ENCODE measurements around the gene ZNF79. TPM values are rescaled to one million over a fixed set of nuclear protein-coding genes. Genes with fewer than 3 reads are reported as not detected.

ZNF79 gene
- total RNA-seq, 1 donor: 11.9 TPM

- TF ChIP-seq CTCF (IDR thresholded peaks at IDR 0.05; ENCODE audit: extremely low read depth, low read depth, low read length): no peak
- Histone ChIP-seq H3K4me2 (ENCODE audit: insufficient read depth, low read length) (no peak overlapping the region), H3K79me2 (ENCODE audit: insufficient read depth, low read length) (no peaks in the 10 kb centered on the region), H3K27ac (ENCODE audit: low read depth, low read length) (no peak overlapping the region), H3K4me1 (ENCODE audit: insufficient read depth, low read length) (no peaks in the 10 kb centered on the region), H4K20me1 (ENCODE audit: insufficient read depth, low read length) (no peaks in the 10 kb centered on the region), H3K36me3 (ENCODE audit: insufficient read depth, low read length) (peaks cover 85% of the 10 kb centered on the region), H3K4me3 (ENCODE audit: insufficient read depth, low read length) (no peak overlapping the region), H3K9me3 (ENCODE audit: low read depth, low read length) (no peaks in the 10 kb centered on the region), H2AFZ (ENCODE audit: low read length) (no peak overlapping the region), H3K27me3 (ENCODE audit: insufficient read depth, low read length) (no peaks in the 10 kb centered on the region)
- no peak for DNase-seq (ENCODE audit: insufficient read length, low spot score, missing footprints)
Observed at GRCh38 chr9:127438394-127438793, 14.2 kb downstream of the ZNF79 start.

- H3K79me2 ChIP-seq (ENCODE audit: insufficient read depth, low read length): peaks cover 14% of the 10 kb centered on the region
- peaks cover 84% of the 10 kb centered on the region for H3K36me3 ChIP-seq (ENCODE audit: insufficient read depth, low read length)
- peaks cover 33% of the 10 kb centered on the region for H4K20me1 ChIP-seq (ENCODE audit: insufficient read depth, low read length)
- peaks cover 15% of the 10 kb centered on the region for H3K4me1 ChIP-seq (ENCODE audit: insufficient read depth, low read length)
- no peaks in the 10 kb centered on the region for H3K27me3 ChIP-seq (ENCODE audit: insufficient read depth, low read length)
- H3K27ac ChIP-seq (ENCODE audit: low read depth, low read length): no peak overlapping the region
- TF ChIP-seq CTCF (IDR thresholded peaks at IDR 0.05; ENCODE audit: extremely low read depth, low read depth, low read length): no peak
- H3K4me2 ChIP-seq (ENCODE audit: insufficient read depth, low read length): no peak overlapping the region
- peaks cover 14% of the 10 kb centered on the region for H3K9me3 ChIP-seq (ENCODE audit: low read depth, low read length)
- peak; percentile 44 for DNase-seq (ENCODE audit: insufficient read length, low spot score, missing footprints)
- H3K4me3 ChIP-seq (ENCODE audit: insufficient read depth, low read length): no peak overlapping the region
- no peak overlapping the region for H2AFZ ChIP-seq (ENCODE audit: low read length)
Observed at GRCh38 chr9:127444283-127444920, 20.2 kb downstream of the ZNF79 start.

GRCh38 chr9:127444921-127445850 is 21.0 kb downstream of the ZNF79 start:
- no peak for TF ChIP-seq CTCF (IDR thresholded peaks at IDR 0.05; ENCODE audit: extremely low read depth, low read depth, low read length)
- peaks cover 89% of the 10 kb centered on the region for H3K36me3 ChIP-seq (ENCODE audit: insufficient read depth, low read length)

More at GRCh38 chr9:127444921-127445850, 21.0 kb downstream of the ZNF79 start:
- H4K20me1 ChIP-seq (ENCODE audit: insufficient read depth, low read length): peaks cover 40% of the 10 kb centered on the region
- peaks cover 21% of the 10 kb centered on the region for H3K79me2 ChIP-seq (ENCODE audit: insufficient read depth, low read length)
- peaks cover 14% of the 10 kb centered on the region for H3K9me3 ChIP-seq (ENCODE audit: low read depth, low read length)
- DNase-seq (ENCODE audit: insufficient read length, low spot score, missing footprints): peak; percentile 55
- no peak overlapping the region for H3K27ac ChIP-seq (ENCODE audit: low read depth, low read length)
- H3K4me2 ChIP-seq (ENCODE audit: insufficient read depth, low read length): no peak overlapping the region
- H3K27me3 ChIP-seq (ENCODE audit: insufficient read depth, low read length): no peaks in the 10 kb centered on the region
- H3K4me3 ChIP-seq (ENCODE audit: insufficient read depth, low read length): no peak overlapping the region
- no peak overlapping the region for H2AFZ ChIP-seq (ENCODE audit: low read length)
- peaks cover 23% of the 10 kb centered on the region for H3K4me1 ChIP-seq (ENCODE audit: insufficient read depth, low read length)

Data from osteoblast (primary cell).